Left colon (tissue), 2 donors: ENCODE measurements around the gene FEM1C. TPM values are rescaled to one million over a fixed set of nuclear protein-coding genes. Genes with fewer than 3 reads are reported as not detected.

Source experiments
- ATAC-seq: fragments of 200-7000 bp; cut with Tn5 transposase; one replicate; pipeline ENCODE4 v1.9.1; 2020; ENCODE audit warnings: mild to moderate bottlenecking, moderate library complexity
- DNase-seq, 2 donors: peaks; one replicate each; pipeline ENCODE4 v3.0.0-alpha.2; 2020
- intact Hi-C, 2 donors: fragments of 100-400 bp; cut with DNase I in 1 of 2; cut with micrococcal nuclease in 1 of 2; formaldehyde crosslinking; loops; one replicate each; pipeline versions ENCODE4 v1.11.2 to v1.14.0; 2022; cut with DNase I, micrococcal nuclease
- long read RNA-seq: library from polyadenylated mRNA; unstranded; transcript quantifications from one replicate; pipeline ENCODE4 v2.0.0, GENCODE V29; 2021
- total RNA-seq, 2 donors: library from RNA; stranded (reverse); fragmentation: NEBNext Ultra II Directional; extraction: Animal tissue kit (Norgen Biotek cat#: 25700); gene quantifications; one replicate each; pipeline ENCODE4 v1.2.1, GENCODE V29; 2021
- donor health status: DM: no; HTN: no; CAD: no.
- donor health status: DM: yes; HTN: yes; CAD: no.

Gene FEM1C
- total RNA-seq, result 10 to 100 TPM; 36.4 to 42.5 TPM
- long read RNA-seq, full-length matches to known transcripts, result 33 of 41 reads
- long read RNA-seq, partial matches to known transcripts, result 7 of 41 reads
- long read RNA-seq, other reads (novel, unspliced or antisense), result 1 of 41 reads

- ATAC-seq, result peak; percentile 90
- intact Hi-C loops, result no loop called here
- peak; percentile 97 to 100 for DNase-seq
These were observed at the start of gene FEM1C for GRCh38 chr5:115544436-115545350. FEM1C (minus strand) TSS chr5:115544775; CDS start chr5:115543493, 1,282 bp downstream.

DNA sequence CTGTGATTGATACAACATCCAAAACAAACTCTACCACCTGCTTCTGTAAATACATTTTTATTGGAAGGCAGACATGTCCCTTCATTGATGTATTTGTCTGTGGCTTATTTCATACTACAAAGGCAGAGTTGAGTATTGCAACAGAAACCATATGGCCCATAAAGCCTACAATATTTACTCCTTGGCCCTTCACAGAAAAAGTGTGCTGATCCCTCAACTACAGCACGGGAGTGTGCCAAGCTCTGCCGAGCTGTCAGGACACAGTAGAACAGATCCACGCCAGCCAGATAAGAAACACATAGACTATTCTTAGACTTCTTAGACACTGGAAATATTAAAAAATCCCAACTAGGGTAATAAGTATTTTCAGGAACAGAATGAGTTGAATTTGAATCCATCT is 44.5 kb upstream of the FEM1C start:
- DNase-seq, result no peak
- intact Hi-C loops, result loop anchor here in 1 of 2 donors (5.0 kb wide), 1 partner anchor 277 kb away; no protein-coding TSS in a partner anchor
- ATAC-seq, result peak; percentile 73

DNA sequence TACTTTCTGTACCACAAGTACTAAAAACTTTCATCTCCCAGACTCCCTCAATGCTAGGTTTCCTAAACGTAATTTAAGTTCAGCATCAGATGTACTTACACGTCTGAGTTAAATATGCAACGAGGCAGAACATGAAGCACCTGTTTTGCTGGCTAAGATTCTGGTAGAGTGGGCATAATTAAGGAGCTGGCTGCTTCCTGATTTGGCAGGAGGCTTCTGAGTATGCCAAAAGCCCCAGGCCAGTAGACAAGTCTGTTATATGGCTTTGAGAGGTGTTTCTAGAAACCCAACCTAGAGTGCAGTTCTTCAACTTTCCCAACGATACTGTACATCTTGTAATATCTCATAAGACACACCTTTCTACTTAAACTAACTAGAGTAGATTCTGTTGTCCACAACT is 44.1 kb upstream of the FEM1C start:
- intact Hi-C loops, result loop anchor here in 1 of 2 donors (5.0 kb wide), 1 partner anchor 276 kb away; no protein-coding TSS in a partner anchor

DNA sequence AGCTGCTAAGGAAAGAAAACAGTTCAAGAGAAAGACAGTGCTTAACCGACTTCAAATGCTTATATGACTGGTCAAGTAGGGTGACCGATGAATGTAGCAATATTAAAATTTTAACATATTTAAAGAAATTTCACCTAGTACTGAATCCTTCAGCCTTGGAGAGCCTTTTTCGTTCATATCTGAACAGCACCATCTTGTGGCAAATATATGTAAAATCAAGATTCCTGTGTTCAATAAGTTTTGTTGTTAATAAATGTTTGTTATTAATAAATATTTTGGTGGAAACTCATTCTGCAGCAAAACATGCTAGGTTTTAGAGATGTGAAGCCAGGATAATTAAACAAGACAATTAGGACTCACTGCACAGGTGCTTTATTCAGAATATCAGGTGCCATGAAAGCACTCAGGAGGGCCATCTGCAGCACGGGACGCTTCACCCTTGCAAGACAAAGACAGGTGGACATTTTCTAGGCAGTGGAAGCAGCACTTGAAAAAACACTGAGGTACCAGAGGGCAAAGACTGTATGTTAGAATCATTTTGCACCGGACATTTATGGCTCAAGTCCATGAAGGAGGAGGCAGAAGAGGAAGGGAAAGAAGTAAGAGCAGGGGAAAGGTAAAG is 42.1 kb upstream of the FEM1C start:
- no peak for DNase-seq
- intact Hi-C loops, result loop anchor here in 1 of 2 donors (5.0 kb wide), 1 partner anchor 274 kb away; no protein-coding TSS in a partner anchor
- peak; percentile 40 for ATAC-seq

More for the DNA sequence above, 44.1 kb upstream of the FEM1C start:
- ATAC-seq, result no peak
- DNase-seq, result no peak

DNA sequence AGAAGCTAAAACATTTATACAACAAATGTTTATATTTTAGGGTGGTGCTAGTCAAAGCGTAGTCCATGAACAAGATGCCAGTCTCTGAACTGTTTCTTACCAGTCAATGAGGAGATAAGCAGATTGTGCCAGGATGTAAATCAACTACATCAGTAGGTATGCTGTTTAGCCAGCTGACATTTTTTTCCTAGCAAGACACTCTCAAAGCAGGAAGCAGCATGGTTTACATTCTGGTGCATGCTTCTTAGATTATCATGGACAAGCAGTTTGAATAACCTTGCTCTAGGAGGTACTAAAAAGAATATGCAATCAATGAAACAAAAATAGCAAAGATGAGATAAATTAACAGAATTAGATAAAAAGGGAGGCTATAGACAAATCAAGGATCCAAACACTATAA is 40.7 kb upstream of the FEM1C start:
- intact Hi-C loops, result loop anchor here in 1 of 2 donors (5.0 kb wide), 1 partner anchor 273 kb away; no protein-coding TSS in a partner anchor
- DNase-seq (no peak), ATAC-seq (no peak)

GRCh38 chr5:115584501-115584900 is 39.9 kb upstream of the FEM1C start:
- intact Hi-C loops, result no loop called here
- ATAC-seq (no peak), DNase-seq (no peak)

- ATAC-seq, result no peak
- intact Hi-C loops, result no loop called here
- DNase-seq, result no peak
These were observed 38.9 kb upstream of the FEM1C start for GRCh38 chr5:115583474-115583873.

GRCh38 chr5:115580941-115581340 is 36.4 kb upstream of the FEM1C start:
- intact Hi-C loops, result no loop called here
- no peak for DNase-seq
- ATAC-seq, result no peak

DNA sequence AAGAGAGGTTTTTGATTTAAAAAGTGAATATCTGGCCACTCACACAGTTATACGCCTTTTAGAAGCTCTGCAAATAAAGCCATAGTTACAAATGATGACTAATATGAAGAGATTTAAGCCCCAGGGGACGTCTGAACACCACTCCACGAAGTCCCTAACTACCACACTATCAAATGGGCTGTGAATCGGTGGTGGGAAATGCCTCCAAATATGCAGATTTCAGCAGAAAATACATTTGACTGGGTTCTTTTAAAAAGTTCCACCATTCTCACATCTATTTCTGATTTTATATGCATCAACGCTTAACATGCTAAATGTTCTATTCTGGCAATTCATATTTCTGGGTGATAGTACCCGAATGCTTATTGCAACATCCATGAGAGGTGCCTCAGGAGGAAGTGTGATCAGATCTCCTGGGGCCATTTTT is 35.2 kb upstream of the FEM1C start:
- intact Hi-C loops, result loop anchor here in 1 of 2 donors (10.0 kb wide), 1 partner anchor 205 kb away; no protein-coding TSS in a partner anchor
- ATAC-seq (no peak), DNase-seq (no peak)

- ATAC-seq (no peak), DNase-seq (no peak)
- intact Hi-C loops, result loop anchor here in 1 of 2 donors (10.0 kb wide), 1 partner anchor 204 kb away; no protein-coding TSS in a partner anchor
These were observed 34.6 kb upstream of the FEM1C start for GRCh38 chr5:115579216-115579615.

- no peak for ATAC-seq
- DNase-seq, result no peak
- intact Hi-C loops, result loop anchor here in 1 of 2 donors (10.0 kb wide), 1 partner anchor 204 kb away; no protein-coding TSS in a partner anchor
These were observed 34.1 kb upstream of the FEM1C start for GRCh38 chr5:115578657-115579056.

DNA sequence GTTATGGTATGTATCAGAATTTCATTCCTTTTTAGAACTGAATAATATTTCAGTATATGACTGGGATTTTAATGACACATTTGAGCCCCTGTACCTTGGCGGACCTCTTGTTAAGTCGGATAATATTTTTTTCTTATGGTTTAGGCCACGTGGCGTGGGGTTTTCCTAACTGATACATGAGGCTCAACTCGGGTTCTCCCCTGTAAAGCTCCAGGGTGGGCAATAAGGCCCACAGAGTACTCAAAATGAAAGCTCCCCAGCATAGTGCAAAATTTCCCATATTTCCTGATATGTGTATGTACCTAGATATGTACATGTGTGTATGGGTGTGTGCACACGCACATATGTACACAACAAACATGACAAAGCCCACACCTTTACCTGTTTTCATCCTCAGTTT is 33.2 kb upstream of the FEM1C start:
- DNase-seq (no peak), ATAC-seq (no peak)
- intact Hi-C loops, result loop anchor here in 1 of 2 donors (10.0 kb wide), 1 partner anchor 203 kb away; no protein-coding TSS in a partner anchor

DNA sequence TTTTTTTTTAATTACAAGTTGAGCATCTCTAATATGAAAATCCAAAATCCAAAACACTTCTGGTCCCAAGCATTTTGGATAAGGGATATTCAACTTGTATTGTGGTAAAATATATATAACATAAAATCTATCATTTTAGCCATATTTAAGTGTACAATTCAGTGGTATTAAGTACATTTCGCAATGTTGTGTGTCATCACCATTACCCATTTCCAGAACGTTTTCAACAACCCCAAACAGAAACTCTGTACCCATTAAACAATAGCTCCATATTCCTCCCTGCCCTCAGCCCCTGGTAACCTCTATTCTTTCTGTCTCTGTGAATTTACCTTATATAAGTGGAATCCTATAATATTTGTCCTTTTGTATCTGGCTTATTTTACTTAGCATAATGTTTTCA is 32.8 kb upstream of the FEM1C start:
- intact Hi-C loops, result loop anchor here in 1 of 2 donors (10.0 kb wide), 1 partner anchor 203 kb away; no protein-coding TSS in a partner anchor
- ATAC-seq (no peak), DNase-seq (no peak)

DNA sequence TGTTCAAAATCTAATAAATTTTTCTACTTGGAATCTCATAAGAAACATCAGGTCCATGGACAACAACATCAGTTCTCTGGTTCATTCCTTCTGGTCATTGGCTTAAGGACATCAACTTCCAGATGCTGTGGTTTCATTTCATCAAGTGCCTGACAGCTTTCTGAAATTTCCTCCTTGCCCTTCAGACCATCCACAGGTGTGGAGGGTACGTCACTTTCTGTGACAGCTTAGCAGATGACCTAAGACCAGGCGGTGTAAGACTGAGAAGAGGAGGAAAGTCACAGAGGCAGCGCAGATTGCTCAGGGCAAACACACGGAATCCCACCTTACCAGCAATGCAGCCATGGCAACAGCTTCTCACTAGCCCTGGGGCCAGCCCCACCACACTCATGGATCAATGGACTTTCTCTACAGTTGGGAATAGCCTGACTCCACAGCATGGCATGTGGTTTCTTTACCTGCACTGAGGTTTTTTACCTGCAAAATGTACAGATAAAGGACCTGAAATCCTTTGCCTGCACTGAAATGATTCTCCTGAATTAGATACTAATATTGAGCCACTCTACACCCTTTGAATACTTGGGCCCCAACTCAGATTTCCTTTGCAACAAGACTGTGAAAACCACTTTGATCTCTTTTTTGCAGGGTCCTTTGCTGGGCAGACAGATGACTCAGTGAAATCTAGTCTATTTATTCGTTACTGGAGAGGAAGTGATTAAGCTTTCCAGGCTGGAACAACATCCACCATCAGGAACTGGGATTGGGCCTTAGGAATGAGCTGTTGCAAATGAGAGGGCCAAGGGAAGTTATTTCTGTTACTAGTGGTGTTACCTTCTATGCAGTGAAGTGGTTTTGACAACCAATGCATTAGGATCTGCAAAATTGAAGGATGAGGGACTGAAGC is 30.8 kb upstream of the FEM1C start:
- intact Hi-C loops, result loop anchor here in 1 of 2 donors (10.0 kb wide), 1 partner anchor 201 kb away; no protein-coding TSS in a partner anchor
- ATAC-seq (no peak), DNase-seq (no peak)

DNA sequence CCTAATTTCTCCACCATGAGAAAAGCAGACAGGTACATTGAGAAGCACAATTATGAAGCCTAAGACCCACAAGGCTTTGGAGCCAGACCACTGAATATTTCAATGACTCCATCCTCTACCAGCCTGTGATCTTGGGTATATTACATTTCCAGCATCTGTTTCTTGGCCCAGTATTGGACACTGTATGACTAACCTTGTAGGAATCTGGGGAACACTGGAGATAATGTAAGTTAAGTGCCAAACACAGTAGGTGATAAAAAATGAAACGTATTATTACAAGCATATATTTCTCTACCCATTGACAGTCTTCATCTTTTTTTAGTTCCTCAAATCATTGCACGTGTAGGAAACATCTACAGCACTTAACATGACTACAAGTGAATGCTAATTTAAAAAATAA is 28.6 kb upstream of the FEM1C start:
- ATAC-seq (no peak), DNase-seq (no peak)
- intact Hi-C loops, result loop anchor here in 1 of 2 donors (5.0 to 10.0 kb wide), 2 partner anchors 198 to 261 kb away; no protein-coding TSS in a partner anchor

GRCh38 chr5:115571441-115571878 is 26.9 kb upstream of the FEM1C start:
- intact Hi-C loops, result loop anchor here in 1 of 2 donors (5.0 to 10.0 kb wide), 2 partner anchors 197 to 259 kb away; no protein-coding TSS in a partner anchor
- no peak for ATAC-seq
- DNase-seq, result no peak

DNA sequence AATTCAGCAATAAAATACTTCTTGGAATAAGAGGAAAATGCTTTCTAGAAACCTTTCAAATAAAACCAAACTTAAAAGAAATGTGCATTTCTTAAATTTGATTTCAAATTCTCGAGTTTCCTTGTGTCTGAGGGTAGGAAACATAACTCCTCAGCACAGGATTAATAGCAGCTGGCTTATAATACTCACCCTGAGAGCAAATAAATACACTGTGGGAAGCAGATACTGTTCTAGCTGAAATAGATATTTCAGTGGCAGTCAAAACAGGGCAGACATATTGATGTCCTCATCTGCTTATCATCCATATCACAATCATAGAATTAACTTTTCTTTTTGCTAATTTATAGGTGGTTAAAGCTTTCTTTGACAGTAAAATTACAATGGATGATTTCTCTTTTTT is 24.1 kb upstream of the FEM1C start:
- intact Hi-C loops, result no loop called here
- DNase-seq (no peak), ATAC-seq (no peak)

- DNase-seq (no peak), ATAC-seq (no peak)
- intact Hi-C loops, result no loop called here
These were observed 20.7 kb upstream of the FEM1C start for GRCh38 chr5:115565233-115565632.
